ENCODE data around the gene WDR3. TPM values are rescaled to one million over a fixed set of nuclear protein-coding genes. Genes with fewer than 3 reads are reported as not detected.

WDR3 gene
- total RNA-seq, 1 experiment from 2014 or later = 70.5 TPM

- TF ChIP-seq EZH2 (IDR thresholded peaks at IDR 0.05) (no peak), CBX3 (IDR thresholded peaks at IDR 0.05; ENCODE audit: low read depth) (no peak), RAD21 (IDR thresholded peaks at IDR 0.05; ENCODE audit: low read depth) (no peak), REST (IDR thresholded peaks at IDR 0.05; ENCODE audit: low read depth) (no peak)
Observed at GRCh38 chr1:117894078-117894477, 35.5 kb upstream of the WDR3 start (continued).

- intact Hi-C loops (cut with micrococcal nuclease) = loop anchor here (1.0 to 10.0 kb wide), 3 partner anchors 185 to 831 kb away; partner anchors contain the start of gene TTF2
- peak; percentile 70 for ATAC-seq
- DNase-seq (ENCODE audit: low read depth, low spot score) = peak; percentile 54
Observed at GRCh38 chr1:117895482-117896114, 33.9 kb upstream of the WDR3 start.

More at GRCh38 chr1:117895482-117896114, 33.9 kb upstream of the WDR3 start:
- Histone ChIP-seq H4K20me1 (ENCODE audit: insufficient read depth) (no peaks in the 10 kb centered on the region), H3K9me2 (ENCODE audit: insufficient read depth) (no peaks in the 10 kb centered on the region), H3K4me1 (ENCODE audit: control insufficient read depth in 1 of 2, insufficient read depth in 2 of 2, low read length in 2 of 2) (no peaks in the 10 kb centered on the region), H3K27me3 (ENCODE audit: insufficient read depth, low read length) (no peaks in the 10 kb centered on the region), H3K36me3 (ENCODE audit: control insufficient read depth in 1 of 2, insufficient read depth in 2 of 2, low read length in 2 of 2) (peaks cover 0 to 11% of the 10 kb centered on the region in 2 experiments; a peak in 2 of 4 replicates), H3K9ac (ENCODE audit: low read length) (no peak overlapping the region), H3K9me3 (ENCODE audit: control insufficient read depth in 1 of 2, insufficient read depth in 1 of 2, low read depth in 1 of 2, low read length in 2 of 2) (no peaks in the 10 kb centered on the region), H3K79me2 (ENCODE audit: insufficient read depth, low read length) (no peaks in the 10 kb centered on the region), H3K4me3 (replicated peaks in 1 of 2; ENCODE audit: low read depth in 1 of 2, low read length in 2 of 2) (no peak overlapping the region), H3K4me2 (ENCODE audit: low read length) (no peak overlapping the region), H2AFZ (ENCODE audit: low read depth, low read length, poor library complexity, severe bottlenecking) (no peak overlapping the region), H3K27ac (ENCODE audit: low read depth, low read length) (no peak overlapping the region)
- no TSS peak for BruUV-seq (replicated peaks)
- TF ChIP-seq FOSL1 (IDR thresholded peaks at IDR 0.05; ENCODE audit: low read depth) = no peak
- no peak for TF ChIP-seq ZNF274 (IDR thresholded peaks at IDR 0.05; ENCODE audit: low read depth, low read length)
- TF ChIP-seq EZH2phosphoT487 (IDR thresholded peaks at IDR 0.05; ENCODE audit: borderline replicate concordance) = no peak
- no peak for TF ChIP-seq ATF3 (IDR thresholded peaks at IDR 0.05)
- peak; percentile 69 to 79 (median 71); a peak in 5 of 6 replicates for TF ChIP-seq CTCF (IDR thresholded peaks at IDR 0.05 in 2 of 3, conservative IDR thresholded peaks at IDR 0.05 in 1 of 3; ENCODE audit: borderline replicate concordance in 1 of 3, insufficient read depth in 1 of 3, low read depth in 2 of 3, low read length in 2 of 3)
- no peak for TF ChIP-seq ZBTB33 (IDR thresholded peaks at IDR 0.05; ENCODE audit: extremely low read depth, insufficient replicate concordance, low read length)
- TF ChIP-seq ZFX (IDR thresholded peaks at IDR 0.05) = no peak
- TF ChIP-seq RAD21 (IDR thresholded peaks at IDR 0.05; ENCODE audit: low read depth) = peak; percentile 80
- ChIA-PET RAD21 (ENCODE audit: low non-redundant PET in 1 of 2, low total read pairs in 2 of 2, uncharacterized antibody in 2 of 2, unreplicated experiment in 2 of 2) (no interaction called here), CTCF (interaction anchor here (0.6 to 3.6 kb wide), 17 partner anchors 10 to 828 kb away, joined by 3 to 13 read pairs (median 4); no protein-coding TSS in a partner anchor), POLR2A (no interaction called here)
